ENCODE data around the gene POFUT1. TPM values are rescaled to one million over a fixed set of nuclear protein-coding genes. Genes with fewer than 3 reads are reported as not detected.

POFUT1 gene
- total RNA-seq, 4 donors from 2014 or later = 22.8 to 39.9 (median 31.4) TPM

DNA sequence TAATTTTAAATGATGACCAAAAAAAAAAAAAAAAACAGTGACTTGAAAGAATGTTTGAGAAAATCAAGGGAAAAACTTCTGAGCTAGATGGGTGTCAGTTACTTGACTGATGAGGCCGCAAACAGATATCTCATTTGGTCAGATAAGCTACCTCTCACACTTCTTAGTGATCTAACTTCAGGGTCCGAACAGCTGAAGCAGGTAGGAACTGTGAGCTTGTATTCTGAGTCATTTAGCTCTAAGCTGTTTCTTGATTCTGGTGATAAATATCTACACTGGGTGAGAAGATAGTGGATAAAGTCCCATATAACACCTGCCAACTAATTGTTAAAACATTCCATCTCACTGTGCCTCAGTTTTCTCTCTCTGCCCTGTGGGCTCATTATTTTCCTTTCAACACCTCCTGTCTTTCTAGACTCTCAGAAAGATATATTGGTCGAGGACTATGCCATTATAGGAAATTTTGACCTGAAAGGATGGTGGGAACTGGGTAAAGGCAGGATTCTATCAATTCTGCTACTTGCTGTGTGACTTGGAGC is 77.5 kb downstream of the POFUT1 start:
- TF ChIP-seq, protein P1, sequence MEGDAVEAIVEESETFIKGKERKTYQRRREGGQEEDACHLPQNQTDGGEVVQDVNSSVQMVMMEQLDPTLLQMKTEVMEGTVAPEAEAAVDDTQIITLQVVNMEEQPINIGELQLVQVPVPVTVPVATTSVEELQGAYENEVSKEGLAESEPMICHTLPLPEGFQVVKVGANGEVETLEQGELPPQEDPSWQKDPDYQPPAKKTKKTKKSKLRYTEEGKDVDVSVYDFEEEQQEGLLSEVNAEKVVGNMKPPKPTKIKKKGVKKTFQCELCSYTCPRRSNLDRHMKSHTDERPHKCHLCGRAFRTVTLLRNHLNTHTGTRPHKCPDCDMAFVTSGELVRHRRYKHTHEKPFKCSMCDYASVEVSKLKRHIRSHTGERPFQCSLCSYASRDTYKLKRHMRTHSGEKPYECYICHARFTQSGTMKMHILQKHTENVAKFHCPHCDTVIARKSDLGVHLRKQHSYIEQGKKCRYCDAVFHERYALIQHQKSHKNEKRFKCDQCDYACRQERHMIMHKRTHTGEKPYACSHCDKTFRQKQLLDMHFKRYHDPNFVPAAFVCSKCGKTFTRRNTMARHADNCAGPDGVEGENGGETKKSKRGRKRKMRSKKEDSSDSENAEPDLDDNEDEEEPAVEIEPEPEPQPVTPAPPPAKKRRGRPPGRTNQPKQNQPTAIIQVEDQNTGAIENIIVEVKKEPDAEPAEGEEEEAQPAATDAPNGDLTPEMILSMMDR (IDR thresholded peaks at IDR 0.05; ENCODE audit: low read depth) = no peak

GRCh38 chr20:32285621-32286371 is 78.1 kb downstream of the POFUT1 start:
- TF ChIP-seq, protein P1 (IDR thresholded peaks at IDR 0.05; ENCODE audit: low read depth) = no peak

DNA sequence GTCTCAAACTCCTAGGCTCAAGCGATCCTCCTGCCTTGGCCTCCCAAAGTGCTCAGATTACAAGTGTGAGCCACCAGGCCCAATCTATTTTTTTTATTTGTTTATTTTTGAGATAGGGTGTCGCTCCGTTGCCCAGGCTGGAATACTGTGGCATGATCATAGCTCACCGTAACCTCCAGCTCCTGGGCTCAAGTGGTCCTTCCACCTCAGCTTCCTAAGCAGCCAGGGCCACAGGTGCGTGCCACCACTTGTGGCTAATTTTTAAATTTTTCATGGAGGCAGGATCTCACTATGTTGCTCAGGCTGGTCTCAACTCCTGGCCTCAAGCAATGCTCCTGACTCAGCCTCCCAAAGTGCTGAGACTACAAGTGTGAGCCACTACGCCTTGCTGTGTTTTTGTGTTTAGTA is 79.6 kb downstream of the POFUT1 start:
- TF ChIP-seq, protein P1 (IDR thresholded peaks at IDR 0.05; ENCODE audit: low read depth) = no peak

Other genes starting within 250 kb of the POFUT1 start
- not detected for gene XKR7, start 239.7 kb upstream of the POFUT1 start, total RNA-seq
- gene CCM2L, start 197.4 kb upstream of the POFUT1 start, total RNA-seq = 10 to 100 TPM in 1 of 4 donors, 1 to 10 TPM in 3; 1.5 to 25.1 (median 4.4) TPM
- gene HCK, start 155.6 kb upstream of the POFUT1 start, total RNA-seq = 10 to 100 TPM in 3 of 4 donors, 1 to 10 TPM in 1; 10.0 to 63.2 (median 27.4) TPM
- gene TM9SF4, start 98.2 kb upstream of the POFUT1 start, total RNA-seq = 10 to 100 TPM; 17.2 to 24.8 (median 22.1) TPM
- gene PLAGL2, start 137 bp upstream of the POFUT1 start, total RNA-seq = 1 to 10 TPM; 2.4 to 4.1 (median 3.2) TPM
- 10 to 100 TPM; 17.7 to 23.8 (median 21.2) TPM for gene KIF3B, start 69.8 kb downstream of the POFUT1 start, total RNA-seq
- 100 to 1,000 TPM in 1 of 4 donors, 10 to 100 TPM in 3; 77.0 to 125 (median 81.6) TPM for gene ASXL1, start 150.5 kb downstream of the POFUT1 start, total RNA-seq